ENCODE results near the gene LRRK1. TPM values are rescaled to one million over a fixed set of nuclear protein-coding genes. Genes with fewer than 3 reads are reported as not detected.

Gene LRRK1
- total and polyA plus RNA-seq, 2 experiments from 2014 or later, result 6.2 to 6.4 TPM

DNA sequence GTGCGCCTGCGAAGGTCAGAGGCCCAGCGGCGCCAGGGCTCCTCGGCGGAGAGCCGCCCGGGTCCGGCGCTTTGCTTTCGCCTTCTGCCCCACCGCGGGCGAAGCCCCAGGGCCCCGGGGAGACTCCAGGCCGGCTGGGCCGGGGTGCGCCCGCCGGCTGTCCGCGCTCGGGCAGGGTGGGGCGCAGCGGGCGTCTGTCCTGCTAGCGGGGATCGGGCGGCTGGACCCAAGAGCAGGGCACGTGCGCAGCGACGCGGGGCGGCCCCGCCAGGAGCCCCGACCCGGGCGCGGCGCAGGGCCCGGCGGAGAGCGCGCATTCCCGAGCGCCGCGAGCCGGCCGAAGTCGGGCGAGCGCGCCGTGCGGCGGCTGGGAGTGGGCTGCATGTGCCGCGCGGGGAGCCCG, 40.1 kb upstream of the LRRK1 start:
- Histone ChIP-seq H3K27me3 (replicated peaks; ENCODE audit: insufficient read depth) (0 out of 2 replicates have a peak, but pooled peaks cover 3% of the 10 kb centered on the region), H3K4me3 (peak overlapping the region; percentile 68), H3K36me3 (ENCODE audit: low read depth) (no peaks in the 10 kb centered on the region), H3K79me2 (ENCODE audit: insufficient read depth) (no peaks in the 10 kb centered on the region), H3K9me2 (ENCODE audit: insufficient read depth) (no peaks in the 10 kb centered on the region), H2AFZ (0 out of 2 replicates have a peak overlapping the region, but pooled peaks have one; percentile 55), H3K9ac (no peak overlapping the region), H3F3A (ENCODE audit: insufficient read depth) (no peaks in the 10 kb centered on the region), H3K27ac (no peak overlapping the region), H3K9me3 (ENCODE audit: low read depth) (no peaks in the 10 kb centered on the region), H3K4me1 (ENCODE audit: insufficient read depth) (no peaks in the 10 kb centered on the region), H4K20me1 (ENCODE audit: insufficient read depth) (no peaks in the 10 kb centered on the region), H3K4me2 (ENCODE audit: unreplicated experiment) (peak overlapping the region; percentile 52)
- WGBS, 2 experiments (ENCODE audit: low coverage in 1 of 2, low lambda C conversion rate in 2 of 2, missing lambda C conversion rate in 2 of 2), result 9 to 10% methylated on average over 56 to 60 of the region's 62 CpGs
- in situ Hi-C loops (cut with MboI), result loop anchor here (10.0 kb wide), 1 partner anchor 214 kb away; no protein-coding TSS in a partner anchor
- DNase-seq, result peak; percentile 42
- TF ChIP-seq EZH2 (IDR thresholded peaks at IDR 0.05; ENCODE audit: insufficient read depth, poor library complexity, severe bottlenecking) (no peak), EZH2phosphoT487 (IDR thresholded peaks at IDR 0.05; ENCODE audit: insufficient read depth, low read depth) (no peak)

DNA sequence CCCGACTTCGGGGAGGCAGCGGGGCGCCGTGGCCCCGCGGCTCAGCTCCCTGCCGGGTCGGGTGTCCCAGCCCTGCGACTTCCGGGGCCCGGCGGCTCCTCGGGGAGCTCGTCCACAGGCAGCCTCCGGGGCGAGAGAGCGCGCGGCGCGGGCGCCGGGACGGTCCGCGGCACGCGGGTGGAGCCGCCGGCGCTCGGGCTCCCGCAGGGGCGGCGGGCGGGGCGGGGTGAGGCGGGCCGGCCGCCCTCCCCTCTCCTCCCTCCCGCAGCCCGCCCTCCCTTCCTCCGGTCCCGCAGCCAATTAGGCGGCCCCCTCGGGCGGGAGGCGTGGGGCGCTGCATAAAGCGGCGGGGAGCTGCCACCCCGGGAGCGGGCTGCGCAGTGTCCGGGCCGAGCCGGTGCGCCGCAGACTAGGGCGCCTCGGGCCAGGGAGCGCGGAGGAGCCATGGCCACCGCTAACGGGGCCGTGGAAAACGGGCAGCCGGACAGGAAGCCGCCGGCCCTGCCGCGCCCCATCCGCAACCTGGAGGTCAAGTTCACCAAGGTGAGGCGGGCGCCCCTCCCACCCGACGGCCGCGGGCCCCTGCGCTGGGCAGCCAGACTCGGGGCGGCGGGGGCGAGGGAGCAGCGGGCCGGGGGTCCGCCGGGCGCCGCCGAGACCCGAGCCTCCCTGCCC, 39.6 kb upstream of the LRRK1 start, which contains the start of gene ALDH1A3:
Gene ALDH1A3, plus strand, starts transcription at position 368 of the 675 bp plus-strand sequence. Its CDS starts 77 bp downstream, at position 445.
- Histone ChIP-seq H3K36me3 (ENCODE audit: low read depth) (no peaks in the 10 kb centered on the region), H3K27me3 (replicated peaks; ENCODE audit: insufficient read depth) (0 out of 2 replicates have a peak, but pooled peaks cover 3% of the 10 kb centered on the region), H3K4me3 (peak within 1 kb of the TSS; percentile 68), H3K9me2 (ENCODE audit: insufficient read depth) (no peaks in the 10 kb centered on the region), H3K27ac (no peak within 1 kb of the TSS), H2AFZ (peak within 1 kb of the TSS; percentile 55), H4K20me1 (ENCODE audit: insufficient read depth) (no peaks in the 10 kb centered on the region), H3K4me1 (ENCODE audit: insufficient read depth) (no peaks in the 10 kb centered on the region), H3K4me2 (ENCODE audit: unreplicated experiment) (peak within 1 kb of the TSS; percentile 52), H3K9me3 (ENCODE audit: low read depth) (no peaks in the 10 kb centered on the region), H3F3A (ENCODE audit: insufficient read depth) (no peaks in the 10 kb centered on the region), H3K9ac (0 out of 2 replicates have a peak within 1 kb of the TSS, but pooled peaks have one; percentile 28), H3K79me2 (ENCODE audit: insufficient read depth) (no peaks in the 10 kb centered on the region)
- 1% methylated on average over 28 to 45 of the region's 93 CpGs for WGBS, 2 experiments (ENCODE audit: low coverage in 1 of 2, low lambda C conversion rate in 2 of 2, missing lambda C conversion rate in 2 of 2)
- TF ChIP-seq EZH2 (IDR thresholded peaks at IDR 0.05; ENCODE audit: insufficient read depth, poor library complexity, severe bottlenecking) (no peak), EZH2phosphoT487 (IDR thresholded peaks at IDR 0.05; ENCODE audit: insufficient read depth, low read depth) (no peak)
- in situ Hi-C loops (cut with MboI), result loop anchor here (10.0 kb wide), 1 partner anchor 215 kb away; no protein-coding TSS in a partner anchor
- DNase-seq, result peak; percentile 57

GRCh38 chr15:100880139-100880896, 38.8 kb upstream of the LRRK1 start:
- H2AFZ ChIP-seq, result peak overlapping the region; percentile 46

DNA sequence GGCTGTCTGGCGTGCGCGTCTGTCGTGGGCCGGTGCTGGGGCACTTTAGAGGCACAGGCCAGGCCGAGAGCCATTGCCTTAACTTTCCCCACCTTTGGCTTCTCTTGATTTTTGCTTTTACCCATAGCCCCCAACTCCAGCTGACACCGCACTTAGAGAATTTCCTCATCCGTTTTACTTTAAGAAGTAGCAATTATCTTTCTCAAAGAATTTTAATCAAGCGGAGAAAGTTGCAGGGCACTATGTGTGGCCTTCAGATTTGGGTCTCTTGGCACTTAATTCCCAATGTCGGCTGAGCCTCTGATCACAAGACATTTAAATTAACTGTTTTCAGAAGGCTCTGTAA, 38.3 kb upstream of the LRRK1 start:
- no peak overlapping the region for H3K9ac ChIP-seq
- no peaks in the 10 kb centered on the region for H4K20me1 ChIP-seq (ENCODE audit: insufficient read depth)
- H3K4me2 ChIP-seq (ENCODE audit: unreplicated experiment), result no peak overlapping the region
- 82 to 84% methylated on average over 10 of the region's 10 CpGs for WGBS, 2 experiments (ENCODE audit: low coverage in 1 of 2, low lambda C conversion rate in 2 of 2, missing lambda C conversion rate in 2 of 2)
- no peaks in the 10 kb centered on the region for H3K36me3 ChIP-seq (ENCODE audit: low read depth)
- H3K9me2 ChIP-seq (ENCODE audit: insufficient read depth), result no peaks in the 10 kb centered on the region
- no peak overlapping the region for H3K4me3 ChIP-seq
- H3K27me3 ChIP-seq (replicated peaks; ENCODE audit: insufficient read depth), result 0 out of 2 replicates have a peak, but pooled peaks cover 3% of the 10 kb centered on the region
- H3F3A ChIP-seq (ENCODE audit: insufficient read depth), result no peaks in the 10 kb centered on the region
- no peaks in the 10 kb centered on the region for H3K9me3 ChIP-seq (ENCODE audit: low read depth)
- in situ Hi-C loops (cut with MboI), result no loop called here
- H3K4me1 ChIP-seq (ENCODE audit: insufficient read depth), result no peaks in the 10 kb centered on the region
- DNase-seq, result no peak
- TF ChIP-seq EZH2 (IDR thresholded peaks at IDR 0.05; ENCODE audit: insufficient read depth, poor library complexity, severe bottlenecking) (no peak), EZH2phosphoT487 (IDR thresholded peaks at IDR 0.05; ENCODE audit: insufficient read depth, low read depth) (no peak)
- no peak overlapping the region for H2AFZ ChIP-seq
- no peak overlapping the region for H3K27ac ChIP-seq
- H3K79me2 ChIP-seq (ENCODE audit: insufficient read depth), result no peaks in the 10 kb centered on the region

More at GRCh38 chr15:100880139-100880896, 38.8 kb upstream of the LRRK1 start:
- H3K4me1 ChIP-seq (ENCODE audit: insufficient read depth), result no peaks in the 10 kb centered on the region
- H3K4me3 ChIP-seq, result peak overlapping the region; percentile 68
- no peaks in the 10 kb centered on the region for H3K79me2 ChIP-seq (ENCODE audit: insufficient read depth)
- H3K36me3 ChIP-seq (ENCODE audit: low read depth), result no peaks in the 10 kb centered on the region
- 0 out of 2 replicates have a peak, but pooled peaks have one; percentile 50 for TF ChIP-seq EZH2phosphoT487 (IDR thresholded peaks at IDR 0.05; ENCODE audit: insufficient read depth, low read depth)
- TF ChIP-seq EZH2 (IDR thresholded peaks at IDR 0.05; ENCODE audit: insufficient read depth, poor library complexity, severe bottlenecking), result peak; percentile 80
- 0 out of 2 replicates have a peak, but pooled peaks cover 3% of the 10 kb centered on the region for H3K27me3 ChIP-seq (replicated peaks; ENCODE audit: insufficient read depth)
- no peak overlapping the region for H3K4me2 ChIP-seq (ENCODE audit: unreplicated experiment)
- WGBS, 2 experiments (ENCODE audit: low coverage in 1 of 2, low lambda C conversion rate in 2 of 2, missing lambda C conversion rate in 2 of 2), result 22 to 29% methylated on average over 60 to 77 of the region's 80 CpGs
- no peak overlapping the region for H3K27ac ChIP-seq
- H3K9me3 ChIP-seq (ENCODE audit: low read depth), result no peaks in the 10 kb centered on the region
- H3K9ac ChIP-seq, result no peak overlapping the region
- H4K20me1 ChIP-seq (ENCODE audit: insufficient read depth), result no peaks in the 10 kb centered on the region
- DNase-seq, result peak; percentile 15
- H3F3A ChIP-seq (ENCODE audit: insufficient read depth), result no peaks in the 10 kb centered on the region
- H3K9me2 ChIP-seq (ENCODE audit: insufficient read depth), result no peaks in the 10 kb centered on the region
- in situ Hi-C loops (cut with MboI), result no loop called here
